GM12874 (cell line): Measurements from ENCODE around the gene MFAP5.
A peak's percentile ranks its signal among the peaks of the same experiment; 100 is the strongest.

Source experiments
- CTCF ChIP-seq: IDR thresholded peaks from 2 replicates; pipeline ENCODE4 v1.5.1; 2011; ENCODE audit warnings: low read depth, mild to moderate bottlenecking, control low read depth, low read length, moderate library complexity; ENCODE audit not compliant: insufficient read depth

Gene MFAP5

DNA sequence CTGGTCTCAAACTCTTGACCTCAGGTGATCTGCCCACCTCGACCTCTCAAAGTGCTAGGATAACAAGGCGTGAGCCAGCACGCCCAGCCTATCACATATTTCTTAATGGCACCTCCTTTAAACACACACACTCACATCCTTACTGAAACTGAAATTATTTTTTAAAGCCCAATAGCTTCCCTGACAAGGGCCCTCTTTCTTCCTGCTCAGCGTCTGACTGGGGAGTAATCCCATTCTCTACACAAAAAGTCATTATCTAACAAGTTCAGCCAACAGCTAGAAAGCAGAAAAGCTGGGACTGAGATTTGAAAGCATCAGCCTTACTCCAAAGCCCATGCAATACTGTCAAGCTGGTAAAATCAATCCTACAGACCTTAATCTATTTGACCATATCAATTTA lies 40.0 kb downstream of the MFAP5 start:
- no peak for TF ChIP-seq CTCF

- no peak for TF ChIP-seq CTCF
These were observed 47.4 kb downstream of the MFAP5 start for GRCh38 chr12:8615206-8615605.

DNA sequence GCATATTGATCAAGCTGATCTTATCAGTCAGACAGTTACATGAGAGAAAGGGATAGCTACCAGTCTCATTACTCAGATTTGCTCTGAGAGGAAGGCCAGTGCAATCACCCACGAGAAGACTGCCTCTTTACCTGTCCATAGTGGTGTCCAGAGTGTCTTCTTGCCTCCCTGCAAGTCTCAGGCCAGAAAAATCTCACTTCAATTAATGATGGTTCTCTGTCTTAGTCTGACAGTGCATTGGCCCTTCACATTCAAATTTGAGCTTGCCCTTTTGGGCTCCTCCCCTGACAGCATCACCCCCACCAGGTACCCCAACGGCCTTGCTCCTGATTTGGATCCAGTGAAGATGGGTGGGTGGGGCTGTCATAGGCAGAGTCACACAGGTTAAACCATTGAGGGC lies 50.0 kb downstream of the MFAP5 start, which contains the start of gene AICDA:
TSS of gene AICDA (minus strand) at position 231 of the 400 bp plus-strand sequence. CDS start at position 139, 92 bp downstream.
- TF ChIP-seq CTCF, result no peak

DNA sequence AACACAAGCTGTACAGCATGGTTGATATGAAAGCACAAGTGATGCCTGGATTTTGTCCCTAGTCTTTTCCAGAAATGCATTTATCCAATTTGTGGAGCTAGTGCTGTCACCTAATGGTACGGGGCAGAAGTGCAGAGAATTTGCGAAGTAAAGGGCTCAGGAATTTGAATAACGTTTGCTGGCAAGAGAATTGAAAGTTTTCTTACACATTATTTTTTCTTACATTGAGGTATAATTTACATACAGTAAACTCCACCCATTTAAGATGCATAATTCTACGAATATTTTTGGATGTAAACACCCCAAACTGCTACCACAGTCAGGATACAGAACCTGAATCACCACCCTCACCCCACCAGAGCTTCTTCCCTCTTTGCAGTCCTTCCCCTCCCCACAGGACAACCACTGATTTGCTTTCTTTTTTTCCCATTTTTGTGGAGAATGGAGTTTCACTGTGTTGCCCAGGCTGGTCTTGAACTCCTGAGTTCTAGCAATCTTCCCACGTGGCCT lies 53.5 kb downstream of the MFAP5 start:
- TF ChIP-seq CTCF, result peak; percentile 75

- TF ChIP-seq CTCF, result no peak
These were observed 55.7 kb downstream of the MFAP5 start for GRCh38 chr12:8606890-8607289.

GRCh38 chr12:8605057-8605456 lies 57.6 kb downstream of the MFAP5 start:
- TF ChIP-seq CTCF, result no peak

DNA sequence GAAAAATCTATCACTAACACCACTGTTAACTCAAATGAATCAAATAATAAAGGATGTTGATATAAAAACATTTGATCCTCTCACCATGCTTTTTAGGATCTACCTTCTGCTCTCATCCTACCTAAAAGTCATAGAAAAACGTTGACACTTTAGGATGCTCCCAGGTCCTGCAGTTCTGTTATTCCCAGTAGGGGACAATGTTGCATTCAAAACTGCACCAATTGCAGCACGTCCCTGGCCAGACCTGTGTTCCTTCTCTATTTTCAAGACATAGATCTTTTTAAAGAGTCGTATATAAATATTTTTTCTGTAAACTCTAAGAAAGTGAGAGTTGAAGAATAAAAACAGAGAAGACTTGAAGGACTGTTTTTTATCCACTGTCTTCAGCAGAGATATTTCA lies 58.8 kb downstream of the MFAP5 start:
- TF ChIP-seq CTCF, result no peak

- TF ChIP-seq CTCF, result no peak
These were observed 59.3 kb downstream of the MFAP5 start for GRCh38 chr12:8603286-8603685.
